Measurements from ENCODE around the gene PHF13.

- TF ChIP-seq, protein P1, sequence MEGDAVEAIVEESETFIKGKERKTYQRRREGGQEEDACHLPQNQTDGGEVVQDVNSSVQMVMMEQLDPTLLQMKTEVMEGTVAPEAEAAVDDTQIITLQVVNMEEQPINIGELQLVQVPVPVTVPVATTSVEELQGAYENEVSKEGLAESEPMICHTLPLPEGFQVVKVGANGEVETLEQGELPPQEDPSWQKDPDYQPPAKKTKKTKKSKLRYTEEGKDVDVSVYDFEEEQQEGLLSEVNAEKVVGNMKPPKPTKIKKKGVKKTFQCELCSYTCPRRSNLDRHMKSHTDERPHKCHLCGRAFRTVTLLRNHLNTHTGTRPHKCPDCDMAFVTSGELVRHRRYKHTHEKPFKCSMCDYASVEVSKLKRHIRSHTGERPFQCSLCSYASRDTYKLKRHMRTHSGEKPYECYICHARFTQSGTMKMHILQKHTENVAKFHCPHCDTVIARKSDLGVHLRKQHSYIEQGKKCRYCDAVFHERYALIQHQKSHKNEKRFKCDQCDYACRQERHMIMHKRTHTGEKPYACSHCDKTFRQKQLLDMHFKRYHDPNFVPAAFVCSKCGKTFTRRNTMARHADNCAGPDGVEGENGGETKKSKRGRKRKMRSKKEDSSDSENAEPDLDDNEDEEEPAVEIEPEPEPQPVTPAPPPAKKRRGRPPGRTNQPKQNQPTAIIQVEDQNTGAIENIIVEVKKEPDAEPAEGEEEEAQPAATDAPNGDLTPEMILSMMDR (IDR thresholded peaks at IDR 0.05; ENCODE audit: poor library complexity, severe bottlenecking): no peak
- TF ChIP-seq SMC3 (conservative IDR thresholded peaks at IDR 0.05; ENCODE audit: poor library complexity) (no peak), POLR2AphosphoS5 (IDR thresholded peaks at IDR 0.05) (no peak), RAD21 (conservative IDR thresholded peaks at IDR 0.05) (peak; percentile 27), EZH2 (IDR thresholded peaks at IDR 0.05; ENCODE audit: borderline replicate concordance, insufficient read depth, low read length, poor library complexity, severe bottlenecking) (no peak)
Observed at GRCh38 chr1:6612641-6613360, 730 bp upstream of the PHF13 start.
